Progenitor cell of endocrine pancreas (in vitro differentiated cells): ENCODE measurements around the gene HOXC9. TPM values are rescaled to one million over a fixed set of nuclear protein-coding genes. Genes with fewer than 3 reads are reported as not detected.

Experiments used
- DNase-seq: peaks from one replicate; pipeline ENCODE4 v3.0.0; 2021; ENCODE audit warnings: low spot score; ENCODE audit not compliant: unreplicated experiment
- H3K27ac Mint-ChIP-seq: 2 replicates; pipeline ENCODE4 v1.8.0; 2021; ENCODE audit warnings: mild to moderate bottlenecking, moderate library complexity, mixed read lengths
- H3K27me3 Mint-ChIP-seq: 2 replicates; pipeline ENCODE4 v1.8.0; 2021; ENCODE audit warnings: mixed read lengths
- H3K36me3 Mint-ChIP-seq: 2 replicates; pipeline ENCODE4 v1.8.0; 2022; ENCODE audit warnings: mixed read lengths; ENCODE audit not compliant: insufficient read depth
- H3K4me1 Mint-ChIP-seq: 2 replicates; pipeline ENCODE4 v1.8.0; 2021; ENCODE audit warnings: low read depth, mixed read lengths
- H3K4me3 Mint-ChIP-seq: 2 replicates; pipeline ENCODE4 v1.8.0; 2021; ENCODE audit warnings: low read depth, mild to moderate bottlenecking, moderate library complexity, mixed read lengths
- H3K9me3 Mint-ChIP-seq: 2 replicates; pipeline ENCODE4 v1.8.0; 2021; ENCODE audit warnings: low read depth, mixed read lengths
- CTCF ChIP-seq: fragments of 200-600 bp; sonication (generic); IDR thresholded peaks from one replicate; pipeline ENCODE4 v1.5.0; 2021; ENCODE audit warnings: antibody characterized with exemption, mild to moderate bottlenecking; ENCODE audit not compliant: unreplicated experiment
- long read RNA-seq: library from polyadenylated mRNA; unstranded; transcript quantifications from one replicate; pipeline ENCODE4 v2.0.0, GENCODE V29; 2020
- total RNA-seq: library from RNA; stranded (reverse); gene quantifications from 2 replicates; pipeline ENCODE4 v1.2.1, GENCODE V29; 2021

The HOXC9 gene
- total RNA-seq, result not detected in 2 replicates
- long read RNA-seq, result 0 reads

- Mint-ChIP-seq H3K27ac (no peak within 1 kb of the TSS), H3K27me3 (peaks cover 100% of the 10 kb centered on the region), H3K36me3 (no peaks in the 10 kb centered on the region), H3K9me3 (no peaks in the 10 kb centered on the region), H3K4me1 (peaks cover 2% of the 10 kb centered on the region), H3K4me3 (peak within 1 kb of the TSS; percentile 40)
- no peak for TF ChIP-seq CTCF
- no peak for DNase-seq
Observed at GRCh38 chr12:54000116-54001114, at the start of gene HOXC9. Gene HOXC9 (plus strand): TSS chr12:54000161. CDS start chr12:54000189, 28 bp downstream.

- Mint-ChIP-seq H3K27me3 (peaks cover 97% of the 10 kb centered on the region), H3K36me3 (no peaks in the 10 kb centered on the region), H3K4me1 (no peaks in the 10 kb centered on the region), H3K9me3 (no peaks in the 10 kb centered on the region), H3K27ac (no peak overlapping the region), H3K4me3 (no peak overlapping the region)
- DNase-seq, result no peak
- no peak for TF ChIP-seq CTCF
Observed at GRCh38 chr12:53950437-53950773, 49.6 kb upstream of the HOXC9 start.

GRCh38 chr12:53950789-53951576, 49.0 kb upstream of the HOXC9 start:
- H3K4me3 Mint-ChIP-seq, result no peak overlapping the region
- no peak for TF ChIP-seq CTCF
- no peaks in the 10 kb centered on the region for H3K9me3 Mint-ChIP-seq
- DNase-seq, result no peak
- no peaks in the 10 kb centered on the region for H3K36me3 Mint-ChIP-seq
- peaks cover 97% of the 10 kb centered on the region for H3K27me3 Mint-ChIP-seq
- no peak overlapping the region for H3K27ac Mint-ChIP-seq
- no peaks in the 10 kb centered on the region for H3K4me1 Mint-ChIP-seq

- Mint-ChIP-seq H3K36me3 (no peaks in the 10 kb centered on the region), H3K4me1 (no peaks in the 10 kb centered on the region), H3K27ac (no peak overlapping the region), H3K9me3 (no peaks in the 10 kb centered on the region), H3K4me3 (no peak overlapping the region), H3K27me3 (peaks cover 97% of the 10 kb centered on the region)
- TF ChIP-seq CTCF, result no peak
- no peak for DNase-seq
Observed at GRCh38 chr12:53951577-53952334, 48.2 kb upstream of the HOXC9 start.

- no peak overlapping the region for H3K4me3 Mint-ChIP-seq
- no peaks in the 10 kb centered on the region for H3K9me3 Mint-ChIP-seq
- no peak for DNase-seq
- H3K27ac Mint-ChIP-seq, result no peak overlapping the region
- peak; percentile 22 for TF ChIP-seq CTCF
- H3K4me1 Mint-ChIP-seq, result no peaks in the 10 kb centered on the region
- no peaks in the 10 kb centered on the region for H3K36me3 Mint-ChIP-seq
- H3K27me3 Mint-ChIP-seq, result peaks cover 97% of the 10 kb centered on the region
Observed at GRCh38 chr12:53952335-53952694, 47.6 kb upstream of the HOXC9 start.
